Measurements from ENCODE around the gene C1orf216. TPM values are rescaled to one million over a fixed set of nuclear protein-coding genes. Genes with fewer than 3 reads are reported as not detected.
"Not testable (repeated sequence)": the region's sequence is repeated elsewhere in the genome, so short reads cannot be mapped to it uniquely, and the experiment has no call there.

C1orf216 gene
- total RNA-seq, 1 donor from 2014 or later: 6.3 TPM

- H3K4me3 ChIP-seq (ENCODE audit: low read depth, low read length): no peak overlapping the region
- no peak for TF ChIP-seq CTCF (IDR thresholded peaks at IDR 0.05; ENCODE audit: insufficient read depth, low read length, severe bottlenecking)
- no peaks in the 10 kb centered on the region for H3K27me3 ChIP-seq (ENCODE audit: control insufficient read depth, insufficient read depth, low read length)
- FAIRE-seq (peak; percentile 7), DNase-seq (ENCODE audit: low read depth) (no peak)
- no peaks in the 10 kb centered on the region for H3K36me3 ChIP-seq (ENCODE audit: control insufficient read depth, insufficient read depth, low read length)
Measured at GRCh38 chr1:35692317-35692716, 26.4 kb downstream of the C1orf216 start.

- DNase-seq (ENCODE audit: low read depth) (no peak), FAIRE-seq (no peak)
- Histone ChIP-seq H3K27me3 (ENCODE audit: control insufficient read depth, insufficient read depth, low read length) (no peaks in the 10 kb centered on the region), H3K36me3 (ENCODE audit: control insufficient read depth, insufficient read depth, low read length) (no peaks in the 10 kb centered on the region), H3K4me3 (ENCODE audit: low read depth, low read length) (no peak overlapping the region)
- TF ChIP-seq CTCF (IDR thresholded peaks at IDR 0.05; ENCODE audit: insufficient read depth, low read length, severe bottlenecking): no peak
Measured at GRCh38 chr1:35691571-35692220, 27.0 kb downstream of the C1orf216 start.

- FAIRE-seq (no peak), DNase-seq (ENCODE audit: low read depth) (no peak)
- H3K36me3 ChIP-seq (ENCODE audit: control insufficient read depth, insufficient read depth, low read length): no peaks in the 10 kb centered on the region
- peaks cover 2% of the 10 kb centered on the region for H3K27me3 ChIP-seq (ENCODE audit: control insufficient read depth, insufficient read depth, low read length)
- no peak for TF ChIP-seq CTCF (IDR thresholded peaks at IDR 0.05; ENCODE audit: insufficient read depth, low read length, severe bottlenecking)
- H3K4me3 ChIP-seq (ENCODE audit: low read depth, low read length): no peak overlapping the region
Measured at GRCh38 chr1:35691080-35691479, 27.6 kb downstream of the C1orf216 start.

GRCh38 chr1:35690103-35690502 lies 28.6 kb downstream of the C1orf216 start:
- not testable (repeated sequence) for H3K4me3 ChIP-seq (ENCODE audit: low read depth, low read length); H3K36me3 ChIP-seq (ENCODE audit: control insufficient read depth, insufficient read depth, low read length); DNase-seq (ENCODE audit: low read depth); H3K27me3 ChIP-seq (ENCODE audit: control insufficient read depth, insufficient read depth, low read length); FAIRE-seq

- Histone ChIP-seq H3K4me3 (ENCODE audit: low read depth, low read length) (no peak overlapping the region), H3K36me3 (ENCODE audit: control insufficient read depth, insufficient read depth, low read length) (no peaks in the 10 kb centered on the region), H3K27me3 (ENCODE audit: control insufficient read depth, insufficient read depth, low read length) (peaks cover 7% of the 10 kb centered on the region)
- FAIRE-seq (no peak), DNase-seq (ENCODE audit: low read depth) (no peak)
- no peak for TF ChIP-seq CTCF (IDR thresholded peaks at IDR 0.05; ENCODE audit: insufficient read depth, low read length, severe bottlenecking)
Measured at GRCh38 chr1:35688161-35688560, 30.5 kb downstream of the C1orf216 start.

GRCh38 chr1:35683012-35683411 lies 35.7 kb downstream of the C1orf216 start:
- H3K27me3 ChIP-seq (ENCODE audit: control insufficient read depth, insufficient read depth, low read length): peaks cover 7% of the 10 kb centered on the region
- DNase-seq (ENCODE audit: low read depth) (no peak), FAIRE-seq (no peak)
- no peaks in the 10 kb centered on the region for H3K36me3 ChIP-seq (ENCODE audit: control insufficient read depth, insufficient read depth, low read length)
- TF ChIP-seq CTCF (IDR thresholded peaks at IDR 0.05; ENCODE audit: insufficient read depth, low read length, severe bottlenecking): no peak
- no peak overlapping the region for H3K4me3 ChIP-seq (ENCODE audit: low read depth, low read length)

Measured in bronchial epithelial cell (primary cell).